Astrocyte (in vitro differentiated cells and primary cell): ENCODE measurements around the gene FUBP3. TPM values are rescaled to one million over a fixed set of nuclear protein-coding genes. Genes with fewer than 3 reads are reported as not detected.

Experiments
- DNase-seq: peaks from one replicate; pipeline ENCODE4 v3.0.0-alpha.2; 2010; ENCODE audit warnings: low read depth
- FAIRE-seq: peaks from 2 replicates; lab custom pipeline; 2011; peaks lifted over from hg19 to GRCh38; lab: Jason Lieb, UNC
- H2AFZ ChIP-seq: 2 replicates; pipeline ENCODE4 v1.6.0; 2012; ENCODE audit warnings: low read depth, low read length, inconsistent platforms
- H3K27ac ChIP-seq: 2 replicates; pipeline ENCODE4 v1.5.1; 2011; ENCODE audit warnings: low read depth, low read length, inconsistent platforms
- H3K27me3 ChIP-seq: 2 replicates; pipeline ENCODE4 v1.6.0; 2011; ENCODE audit warnings: low read length, inconsistent platforms; ENCODE audit not compliant: insufficient read depth
- H3K36me3 ChIP-seq: 2 replicates; pipeline ENCODE4 v1.5.1; 2011; ENCODE audit warnings: low read length, inconsistent platforms; ENCODE audit not compliant: insufficient read depth
- H3K4me1 ChIP-seq: 2 replicates; pipeline ENCODE4 v1.5.1; 2011; ENCODE audit warnings: low read length, inconsistent platforms; ENCODE audit not compliant: insufficient read depth
- H3K4me2 ChIP-seq: 2 replicates; pipeline ENCODE4 v1.6.0; 2012; ENCODE audit warnings: low read length, inconsistent platforms
- H3K4me3 ChIP-seq: 2 replicates; pipeline ENCODE4 v1.5.1; 2011; ENCODE audit warnings: low read depth, mild to moderate bottlenecking, low read length, inconsistent platforms; ENCODE audit not compliant: insufficient read depth
- H3K79me2 ChIP-seq: 2 replicates; pipeline ENCODE4 v1.6.0; 2012; ENCODE audit warnings: mild to moderate bottlenecking, low read length, inconsistent platforms; ENCODE audit not compliant: insufficient read depth
- H3K9ac ChIP-seq: 2 replicates; pipeline ENCODE4 v1.6.0; 2012; ENCODE audit warnings: mild to moderate bottlenecking, low read length, inconsistent platforms
- H3K9me3 ChIP-seq: 2 replicates; pipeline ENCODE4 v1.5.1; 2012; ENCODE audit warnings: low read depth, mild to moderate bottlenecking, low read length, inconsistent platforms; ENCODE audit not compliant: insufficient read depth
- H4K20me1 ChIP-seq: 2 replicates; pipeline ENCODE4 v1.6.0; 2012; ENCODE audit warnings: low read length, inconsistent platforms; ENCODE audit not compliant: insufficient read depth
- H3K27ac Mint-ChIP-seq: one replicate; pipeline ENCODE4 v1.8.0; 2021; ENCODE audit warnings: mild to moderate bottlenecking, mixed read lengths; ENCODE audit not compliant: unreplicated experiment
- H3K27me3 Mint-ChIP-seq: one replicate; pipeline ENCODE4 v1.8.0; 2021; ENCODE audit warnings: low read depth, mixed read lengths; ENCODE audit not compliant: unreplicated experiment
- H3K36me3 Mint-ChIP-seq: one replicate; pipeline ENCODE4 v1.8.0; 2021; ENCODE audit warnings: low read depth, mixed read lengths; ENCODE audit not compliant: unreplicated experiment
- H3K4me1 Mint-ChIP-seq: one replicate; pipeline ENCODE4 v1.8.0; 2021; ENCODE audit warnings: low read depth, mixed read lengths; ENCODE audit not compliant: unreplicated experiment
- H3K4me3 Mint-ChIP-seq: one replicate; pipeline ENCODE4 v1.8.0; 2021; ENCODE audit warnings: mild to moderate bottlenecking, moderate library complexity, mixed read lengths; ENCODE audit not compliant: unreplicated experiment
- H3K9me3 Mint-ChIP-seq: one replicate; pipeline ENCODE4 v1.8.0; 2021; ENCODE audit warnings: mild to moderate bottlenecking, mixed read lengths; ENCODE audit not compliant: unreplicated experiment
- EZH2 ChIP-seq: IDR thresholded peaks from 2 replicates; pipeline ENCODE4 v1.6.1; 2012; ENCODE audit warnings: mild to moderate bottlenecking, low read length, inconsistent platforms; ENCODE audit not compliant: insufficient read depth
- total RNA-seq: library from RNA; stranded (reverse); gene quantifications from 2 replicates; pipeline ENCODE4 v1.2.1, GENCODE V29; 2021
- TF ChIP-seq, protein P1 (sequence below): IDR thresholded peaks from 2 replicates; pipeline ENCODE4 v1.5.1; 2011; ENCODE audit warnings: low read depth, mild to moderate bottlenecking, inconsistent platforms, low read length, moderate library complexity; ENCODE audit not compliant: insufficient read depth

FUBP3 gene
- total RNA-seq, 1 donor from 2014 or later, result 64.6 TPM

DNA sequence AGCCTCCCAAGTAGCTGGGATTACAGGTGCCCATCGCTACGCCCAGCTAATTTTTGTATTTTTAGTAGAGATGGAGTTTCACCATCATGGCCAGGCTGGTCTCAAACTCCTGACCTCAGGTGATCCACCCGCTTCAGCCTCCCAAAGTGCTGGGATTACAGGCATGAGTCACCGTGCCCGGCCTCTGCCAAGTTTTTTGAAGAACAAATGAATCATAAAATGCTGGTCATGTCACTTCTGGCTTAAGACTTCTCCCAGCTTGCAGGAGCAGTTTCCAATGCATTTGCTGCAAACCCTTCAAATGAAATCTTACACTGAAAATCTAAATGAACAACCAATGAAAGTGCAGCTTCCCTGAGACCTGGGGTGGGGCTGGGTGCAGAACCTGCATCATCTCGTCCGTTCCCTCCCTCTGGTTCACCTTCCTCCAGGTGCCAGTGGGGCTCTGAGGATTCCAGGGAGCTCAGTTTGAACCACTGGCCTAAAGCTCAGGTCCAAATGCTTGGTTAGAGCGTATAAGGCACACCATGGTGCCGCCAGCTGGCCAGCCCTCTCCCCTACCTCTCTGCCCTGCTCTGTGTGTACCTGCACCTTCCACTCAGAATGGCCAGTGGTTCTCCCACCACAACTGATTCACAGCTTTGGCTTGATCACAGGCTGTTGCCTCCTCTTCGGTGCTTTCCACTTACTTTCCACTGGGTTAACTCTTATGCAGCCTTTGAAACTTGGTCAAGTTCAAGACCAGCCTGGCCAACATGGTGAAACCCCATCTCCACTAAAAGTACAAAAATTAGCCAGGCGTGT is 39.8 kb upstream of the FUBP3 start:
- Mint-ChIP-seq H3K36me3 (no peaks in the 10 kb centered on the region), H3K4me3 (no peak overlapping the region), H3K4me1 (peaks cover 2% of the 10 kb centered on the region), H3K27me3 (peaks cover 44% of the 10 kb centered on the region), H3K9me3 (no peaks in the 10 kb centered on the region), H3K27ac (no peak overlapping the region)
- Histone ChIP-seq H3K27me3 (peaks cover 29% of the 10 kb centered on the region), H3K27ac (no peak overlapping the region), H2AFZ (no peak overlapping the region), H3K9ac (no peak overlapping the region), H4K20me1 (no peaks in the 10 kb centered on the region), H3K36me3 (no peaks in the 10 kb centered on the region), H3K9me3 (no peaks in the 10 kb centered on the region), H3K4me3 (no peak overlapping the region), H3K79me2 (no peaks in the 10 kb centered on the region), H3K4me1 (peaks cover 4% of the 10 kb centered on the region), H3K4me2 (no peak overlapping the region)
- TF ChIP-seq, protein P1, sequence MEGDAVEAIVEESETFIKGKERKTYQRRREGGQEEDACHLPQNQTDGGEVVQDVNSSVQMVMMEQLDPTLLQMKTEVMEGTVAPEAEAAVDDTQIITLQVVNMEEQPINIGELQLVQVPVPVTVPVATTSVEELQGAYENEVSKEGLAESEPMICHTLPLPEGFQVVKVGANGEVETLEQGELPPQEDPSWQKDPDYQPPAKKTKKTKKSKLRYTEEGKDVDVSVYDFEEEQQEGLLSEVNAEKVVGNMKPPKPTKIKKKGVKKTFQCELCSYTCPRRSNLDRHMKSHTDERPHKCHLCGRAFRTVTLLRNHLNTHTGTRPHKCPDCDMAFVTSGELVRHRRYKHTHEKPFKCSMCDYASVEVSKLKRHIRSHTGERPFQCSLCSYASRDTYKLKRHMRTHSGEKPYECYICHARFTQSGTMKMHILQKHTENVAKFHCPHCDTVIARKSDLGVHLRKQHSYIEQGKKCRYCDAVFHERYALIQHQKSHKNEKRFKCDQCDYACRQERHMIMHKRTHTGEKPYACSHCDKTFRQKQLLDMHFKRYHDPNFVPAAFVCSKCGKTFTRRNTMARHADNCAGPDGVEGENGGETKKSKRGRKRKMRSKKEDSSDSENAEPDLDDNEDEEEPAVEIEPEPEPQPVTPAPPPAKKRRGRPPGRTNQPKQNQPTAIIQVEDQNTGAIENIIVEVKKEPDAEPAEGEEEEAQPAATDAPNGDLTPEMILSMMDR, result no peak
- TF ChIP-seq EZH2, result no peak
- no peak for FAIRE-seq
- DNase-seq, result peak; percentile 54

DNA sequence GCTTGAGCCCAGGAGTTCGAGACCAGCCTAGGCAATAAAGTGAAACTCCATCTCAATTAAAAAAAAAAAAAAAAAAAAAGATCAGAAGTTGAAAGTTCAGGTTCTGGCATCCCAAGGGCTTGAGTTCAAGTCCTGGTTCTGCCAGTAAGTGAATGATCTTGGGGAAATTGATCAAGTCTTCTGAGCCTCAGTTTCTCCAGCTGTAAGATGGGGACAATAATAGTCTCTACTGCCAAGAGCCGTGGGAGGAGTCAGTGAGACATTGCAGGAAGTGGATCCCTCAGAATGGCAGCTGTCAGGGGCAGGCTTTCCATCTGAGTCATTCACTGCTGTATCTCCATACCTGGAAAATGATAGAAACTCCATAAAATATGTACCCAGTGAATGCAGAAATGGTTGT is 37.8 kb upstream of the FUBP3 start:
- Histone ChIP-seq H3K4me2 (no peak overlapping the region), H3K27me3 (peaks cover 21% of the 10 kb centered on the region), H3K9me3 (no peaks in the 10 kb centered on the region), H3K9ac (no peak overlapping the region), H4K20me1 (no peaks in the 10 kb centered on the region), H3K4me3 (no peak overlapping the region), H3K4me1 (peaks cover 4% of the 10 kb centered on the region), H2AFZ (no peak overlapping the region), H3K79me2 (no peaks in the 10 kb centered on the region), H3K36me3 (no peaks in the 10 kb centered on the region), H3K27ac (no peak overlapping the region)
- H3K4me1 Mint-ChIP-seq, result peaks cover 2% of the 10 kb centered on the region
- H3K4me3 Mint-ChIP-seq, result no peak overlapping the region
- no peaks in the 10 kb centered on the region for H3K36me3 Mint-ChIP-seq
- TF ChIP-seq, protein P1, result no peak
- no peak for TF ChIP-seq EZH2
- no peak overlapping the region for H3K27ac Mint-ChIP-seq
- H3K27me3 Mint-ChIP-seq, result peaks cover 45% of the 10 kb centered on the region
- H3K9me3 Mint-ChIP-seq, result no peaks in the 10 kb centered on the region
- DNase-seq (no peak), FAIRE-seq (no peak)

DNA sequence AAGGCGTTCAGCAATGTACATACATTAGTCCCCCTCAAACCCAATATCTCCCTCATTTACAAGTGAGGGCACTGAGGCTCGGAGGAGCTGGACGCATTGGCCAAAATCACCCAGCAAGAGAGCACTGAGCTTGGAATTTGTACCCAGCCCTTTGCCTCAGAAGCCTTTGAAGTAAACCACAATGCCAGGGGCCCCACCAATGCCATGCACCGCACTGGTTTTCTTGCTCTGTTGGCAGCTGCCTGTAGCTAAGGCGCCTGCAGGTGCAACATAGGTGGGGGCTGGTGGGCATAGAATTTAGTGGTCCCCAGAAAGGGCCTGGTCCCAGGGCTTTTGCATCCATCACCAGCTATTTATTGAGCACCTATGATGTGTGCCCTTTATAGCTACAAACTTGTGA is 37.3 kb upstream of the FUBP3 start:
- FAIRE-seq (no peak), DNase-seq (no peak)
- Mint-ChIP-seq H3K36me3 (no peaks in the 10 kb centered on the region), H3K4me3 (no peak overlapping the region), H3K9me3 (no peaks in the 10 kb centered on the region), H3K27me3 (peaks cover 43% of the 10 kb centered on the region), H3K27ac (no peak overlapping the region), H3K4me1 (peaks cover 2% of the 10 kb centered on the region)
- Histone ChIP-seq H3K4me1 (peaks cover 4% of the 10 kb centered on the region), H4K20me1 (no peaks in the 10 kb centered on the region), H2AFZ (no peak overlapping the region), H3K36me3 (no peaks in the 10 kb centered on the region), H3K4me3 (no peak overlapping the region), H3K79me2 (no peaks in the 10 kb centered on the region), H3K27ac (no peak overlapping the region), H3K9ac (no peak overlapping the region), H3K4me2 (no peak overlapping the region), H3K9me3 (no peaks in the 10 kb centered on the region), H3K27me3 (peaks cover 16% of the 10 kb centered on the region)
- TF ChIP-seq, protein P1, result no peak
- no peak for TF ChIP-seq EZH2
